ENCODE results near the gene XRCC5. TPM values are rescaled to one million over a fixed set of nuclear protein-coding genes. Genes with fewer than 3 reads are reported as not detected.

The XRCC5 gene
- total and polyA plus RNA-seq, 10 donors: 63.5 to 252 (median 179) TPM

- Histone ChIP-seq H3K27me3 (replicated peaks in 1 of 7) (no peaks in the 10 kb centered on the region), H3K9me3 (no peaks in the 10 kb centered on the region), H3K36me3 (peaks cover 0 to 60% (median 38%) of the 10 kb centered on the region in 6 donors), H3K4me1 (peaks cover 4 to 55% (median 34%) of the 10 kb centered on the region in 6 donors), H3K27ac (no peak overlapping the region), H3K4me3 (no peak overlapping the region)
- DNase-seq: no peak
- TF ChIP-seq, protein P1, sequence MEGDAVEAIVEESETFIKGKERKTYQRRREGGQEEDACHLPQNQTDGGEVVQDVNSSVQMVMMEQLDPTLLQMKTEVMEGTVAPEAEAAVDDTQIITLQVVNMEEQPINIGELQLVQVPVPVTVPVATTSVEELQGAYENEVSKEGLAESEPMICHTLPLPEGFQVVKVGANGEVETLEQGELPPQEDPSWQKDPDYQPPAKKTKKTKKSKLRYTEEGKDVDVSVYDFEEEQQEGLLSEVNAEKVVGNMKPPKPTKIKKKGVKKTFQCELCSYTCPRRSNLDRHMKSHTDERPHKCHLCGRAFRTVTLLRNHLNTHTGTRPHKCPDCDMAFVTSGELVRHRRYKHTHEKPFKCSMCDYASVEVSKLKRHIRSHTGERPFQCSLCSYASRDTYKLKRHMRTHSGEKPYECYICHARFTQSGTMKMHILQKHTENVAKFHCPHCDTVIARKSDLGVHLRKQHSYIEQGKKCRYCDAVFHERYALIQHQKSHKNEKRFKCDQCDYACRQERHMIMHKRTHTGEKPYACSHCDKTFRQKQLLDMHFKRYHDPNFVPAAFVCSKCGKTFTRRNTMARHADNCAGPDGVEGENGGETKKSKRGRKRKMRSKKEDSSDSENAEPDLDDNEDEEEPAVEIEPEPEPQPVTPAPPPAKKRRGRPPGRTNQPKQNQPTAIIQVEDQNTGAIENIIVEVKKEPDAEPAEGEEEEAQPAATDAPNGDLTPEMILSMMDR (IDR thresholded peaks at IDR 0.05 in 8 of 11, conservative IDR thresholded peaks at IDR 0.05 in 3 of 11): no peak
- no peak for TF ChIP-seq POLR2A (IDR thresholded peaks at IDR 0.05)
- TF ChIP-seq POLR2AphosphoS5 (IDR thresholded peaks at IDR 0.05): no peak
- intact Hi-C loops (cut with DNase I; ENCODE audit: low total_unique reads): no loop called here
- WGBS, 5 donors: 71 to 86% (median 81%) methylated on average over 2 of the region's 2 CpGs
These were observed 79.8 kb downstream of the XRCC5 start for GRCh38 chr2:216188956-216189355.

GRCh38 chr2:216189410-216189809 lies 80.3 kb downstream of the XRCC5 start:
- Histone ChIP-seq H3K4me3 (no peak overlapping the region), H3K36me3 (peaks cover 0 to 61% (median 41%) of the 10 kb centered on the region in 6 donors), H3K9me3 (no peaks in the 10 kb centered on the region), H3K27ac (no peak overlapping the region), H3K4me1 (peaks cover 4 to 50% (median 29%) of the 10 kb centered on the region in 6 donors), H3K27me3 (replicated peaks in 1 of 7) (no peaks in the 10 kb centered on the region)
- intact Hi-C loops (cut with DNase I; ENCODE audit: low total_unique reads): no loop called here
- WGBS, 5 donors: 94 to 99% (median 96%) methylated on average over 2 of the region's 2 CpGs
- DNase-seq: no peak
- no peak for TF ChIP-seq POLR2AphosphoS5 (IDR thresholded peaks at IDR 0.05)
- TF ChIP-seq, protein P1 (IDR thresholded peaks at IDR 0.05 in 8 of 11, conservative IDR thresholded peaks at IDR 0.05 in 3 of 11): no peak
- TF ChIP-seq POLR2A (IDR thresholded peaks at IDR 0.05): no peak

DNA sequence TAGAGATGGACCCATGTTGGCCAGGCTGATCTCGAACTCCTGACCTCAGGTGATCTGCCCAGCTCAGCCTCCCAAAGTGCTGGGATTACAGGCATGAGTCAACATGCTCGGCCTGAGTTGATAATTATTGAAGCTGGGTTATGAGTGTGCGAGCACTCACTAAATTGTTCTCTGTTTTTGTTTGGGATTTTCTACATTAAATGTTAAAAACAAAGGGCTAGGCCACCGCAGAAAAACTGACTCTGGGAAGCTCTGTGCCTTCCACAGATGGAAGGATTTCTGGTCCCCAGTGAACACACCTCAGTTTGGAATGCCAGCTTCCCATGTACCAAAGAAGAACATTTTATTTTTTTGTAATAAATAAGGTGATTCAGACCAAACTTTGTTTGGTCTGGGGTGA lies 83.0 kb downstream of the XRCC5 start:
- WGBS, 5 donors: 94 to 95% (median 95%) methylated on average over 4 of the region's 4 CpGs
- Histone ChIP-seq H3K4me3 (no peak overlapping the region), H3K27ac (no peak overlapping the region), H3K36me3 (peaks cover 0 to 81% (median 68%) of the 10 kb centered on the region in 6 donors), H3K4me1 (peaks cover 0 to 28% (median 10%) of the 10 kb centered on the region in 6 donors), H3K27me3 (replicated peaks in 1 of 7) (no peaks in the 10 kb centered on the region), H3K9me3 (no peaks in the 10 kb centered on the region)
- TF ChIP-seq POLR2A (IDR thresholded peaks at IDR 0.05) (no peak), POLR2AphosphoS5 (IDR thresholded peaks at IDR 0.05) (no peak)
- TF ChIP-seq, protein P1 (IDR thresholded peaks at IDR 0.05 in 8 of 11, conservative IDR thresholded peaks at IDR 0.05 in 3 of 11): no peak
- no peak for DNase-seq
- intact Hi-C loops (cut with DNase I; ENCODE audit: low total_unique reads): no loop called here

DNA sequence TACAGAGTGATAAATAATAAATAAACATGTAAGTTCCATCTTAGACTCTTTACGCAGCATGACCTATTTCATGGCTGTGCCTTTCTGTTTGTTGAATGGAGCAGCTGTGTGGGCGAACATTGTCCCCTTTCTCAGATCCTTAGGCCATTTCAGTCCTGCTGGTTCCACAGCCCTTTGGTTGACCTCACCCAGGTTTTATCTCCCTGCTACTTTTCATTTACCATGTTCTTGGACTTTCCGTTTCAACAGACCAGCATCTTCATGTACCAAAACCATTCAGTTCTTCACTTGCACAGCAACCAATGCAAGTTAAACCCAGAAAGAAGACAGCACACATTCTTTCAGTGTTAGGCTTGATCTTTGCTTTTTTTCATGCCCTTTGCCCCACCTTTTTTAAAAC lies 83.8 kb downstream of the XRCC5 start:
- intact Hi-C loops (cut with DNase I; ENCODE audit: low total_unique reads): no loop called here
- 92 to 97% (median 94%) methylated on average over 3 of the region's 3 CpGs for WGBS, 5 donors
- Histone ChIP-seq H3K9me3 (no peaks in the 10 kb centered on the region), H3K27ac (no peak overlapping the region), H3K4me3 (no peak overlapping the region), H3K27me3 (replicated peaks in 1 of 7) (no peaks in the 10 kb centered on the region), H3K36me3 (peaks cover 0 to 89% (median 75%) of the 10 kb centered on the region in 6 donors), H3K4me1 (peaks cover 0 to 23% (median 9%) of the 10 kb centered on the region in 6 donors)
- DNase-seq: no peak
- no peak for TF ChIP-seq POLR2AphosphoS5 (IDR thresholded peaks at IDR 0.05)
- TF ChIP-seq, protein P1 (IDR thresholded peaks at IDR 0.05 in 8 of 11, conservative IDR thresholded peaks at IDR 0.05 in 3 of 11): no peak
- TF ChIP-seq POLR2A (IDR thresholded peaks at IDR 0.05): no peak
